DOHH2 (cell line): ENCODE results near the gene MBTPS1.

Experiments
- H3F3A ChIP-seq: fragments of 200-600 bp; sonication (generic), shearing (Covaris generic); 2 replicates; pipeline ENCODE4 v1.6.0; 2016; ENCODE audit warnings: antibody characterized with exemption, mild to moderate bottlenecking; ENCODE audit not compliant: control insufficient read depth, insufficient read depth
- H3K27ac ChIP-seq: fragments of 200-600 bp; sonication (generic); 2 replicates; pipeline ENCODE4 v1.5.1; 2014; ENCODE audit warnings: low read depth, mild to moderate bottlenecking, low read length, moderate library complexity
- H3K27me3 ChIP-seq: fragments of 200-600 bp; sonication (generic); 2 replicates; pipeline ENCODE4 v1.6.1; 2014; ENCODE audit warnings: mild to moderate bottlenecking, low read length, mixed read lengths; ENCODE audit not compliant: control insufficient read depth
- H3K36me3 ChIP-seq: fragments of 200-600 bp; sonication (generic); 2 replicates; pipeline ENCODE4 v1.6.1; 2014; ENCODE audit warnings: mild to moderate bottlenecking, low read length, moderate library complexity, mixed read lengths; ENCODE audit not compliant: control insufficient read depth
- H3K4me1 ChIP-seq: fragments of 200-600 bp; sonication (generic); 2 replicates; pipeline ENCODE4 v1.6.1; 2014; ENCODE audit warnings: mild to moderate bottlenecking, low read length, mixed read lengths; ENCODE audit not compliant: control insufficient read depth
- H3K4me2 ChIP-seq: fragments of 200-600 bp; sonication (generic); 2 replicates; pipeline ENCODE4 v1.6.0; 2014; ENCODE audit warnings: mild to moderate bottlenecking, low read length, moderate library complexity
- H3K4me3 ChIP-seq: fragments of 200-600 bp; sonication (generic); 2 replicates; pipeline ENCODE4 v1.5.1; 2014; ENCODE audit warnings: mild to moderate bottlenecking, low read length, mixed read lengths
- H3K79me2 ChIP-seq: fragments of 200-600 bp; sonication (generic); 2 replicates; pipeline ENCODE4 v1.6.1; 2014; ENCODE audit warnings: mild to moderate bottlenecking, low read length, mixed read lengths; ENCODE audit not compliant: control insufficient read depth
- H3K9me2 ChIP-seq: fragments of 200-600 bp; sonication (generic); replicated peaks from 2 replicates; pipeline ENCODE4 v1.6.1; 2014; ENCODE audit warnings: mild to moderate bottlenecking, low read length, mixed read lengths; ENCODE audit not compliant: control insufficient read depth
- H3K9me3 ChIP-seq: fragments of 200-600 bp; sonication (generic); 2 replicates; pipeline ENCODE4 v1.6.1; 2014; ENCODE audit warnings: antibody characterized with exemption, low read length, mixed read lengths; ENCODE audit not compliant: control insufficient read depth, insufficient read depth
- H4K20me1 ChIP-seq: fragments of 200-600 bp; sonication (generic); 2 replicates; pipeline ENCODE4 v1.6.0; 2014; ENCODE audit warnings: low read depth, mild to moderate bottlenecking, antibody characterized with exemption, low read length, moderate library complexity; ENCODE audit not compliant: control insufficient read depth, insufficient read depth
- EZH2phosphoT487 ChIP-seq: fragments of 200-600 bp; sonication (generic); IDR thresholded peaks from 2 replicates; pipeline ENCODE4 v1.6.1; 2017; ENCODE audit warnings: borderline replicate concordance, mild to moderate bottlenecking, antibody characterized with exemption, low read length, moderate library complexity, mixed read lengths
- TF ChIP-seq, protein P1 (sequence below): fragments of 200-600 bp; sonication (generic); IDR thresholded peaks from one replicate; pipeline ENCODE4 v1.5.1; 2014; ENCODE audit warnings: antibody characterized with exemption, mild to moderate bottlenecking, low read depth, low read length; ENCODE audit not compliant: poor library complexity, severe bottlenecking

Gene MBTPS1

DNA sequence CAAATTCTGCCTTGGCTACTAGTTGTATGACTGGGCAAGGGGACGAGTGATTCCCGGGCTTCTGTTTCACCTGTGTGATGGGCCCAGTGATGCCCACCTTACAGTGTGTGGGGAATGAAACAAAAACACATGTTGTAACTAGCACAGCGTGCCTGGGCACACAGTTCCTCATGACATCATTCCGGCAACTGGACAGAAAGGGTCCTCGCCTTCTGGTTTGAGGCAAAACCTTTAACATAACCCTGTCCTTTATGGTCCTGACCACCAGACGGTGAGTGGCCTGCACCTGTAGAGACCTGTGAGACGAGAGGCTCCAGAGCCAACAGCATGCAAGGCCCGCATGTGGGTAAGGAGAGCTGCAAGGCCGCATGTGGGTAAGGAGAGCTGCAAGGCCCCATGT, 66.4 kb downstream of the MBTPS1 start:
- Histone ChIP-seq H4K20me1 (no peaks in the 10 kb centered on the region), H3K36me3 (peaks cover 32% of the 10 kb centered on the region)

GRCh38 chr16:84049403-84050060, 67.2 kb downstream of the MBTPS1 start:
- Histone ChIP-seq H3K4me1 (no peaks in the 10 kb centered on the region), H4K20me1 (no peaks in the 10 kb centered on the region), H3K4me3 (no peak overlapping the region), H3K36me3 (peaks cover 24% of the 10 kb centered on the region), H3K27ac (no peak overlapping the region), H3K79me2 (no peaks in the 10 kb centered on the region), H3K4me2 (no peak overlapping the region), H3F3A (no peaks in the 10 kb centered on the region), H3K9me3 (no peaks in the 10 kb centered on the region), H3K9me2 (no peaks in the 10 kb centered on the region), H3K27me3 (no peaks in the 10 kb centered on the region)
- no peak for TF ChIP-seq EZH2phosphoT487
- TF ChIP-seq, protein P1, sequence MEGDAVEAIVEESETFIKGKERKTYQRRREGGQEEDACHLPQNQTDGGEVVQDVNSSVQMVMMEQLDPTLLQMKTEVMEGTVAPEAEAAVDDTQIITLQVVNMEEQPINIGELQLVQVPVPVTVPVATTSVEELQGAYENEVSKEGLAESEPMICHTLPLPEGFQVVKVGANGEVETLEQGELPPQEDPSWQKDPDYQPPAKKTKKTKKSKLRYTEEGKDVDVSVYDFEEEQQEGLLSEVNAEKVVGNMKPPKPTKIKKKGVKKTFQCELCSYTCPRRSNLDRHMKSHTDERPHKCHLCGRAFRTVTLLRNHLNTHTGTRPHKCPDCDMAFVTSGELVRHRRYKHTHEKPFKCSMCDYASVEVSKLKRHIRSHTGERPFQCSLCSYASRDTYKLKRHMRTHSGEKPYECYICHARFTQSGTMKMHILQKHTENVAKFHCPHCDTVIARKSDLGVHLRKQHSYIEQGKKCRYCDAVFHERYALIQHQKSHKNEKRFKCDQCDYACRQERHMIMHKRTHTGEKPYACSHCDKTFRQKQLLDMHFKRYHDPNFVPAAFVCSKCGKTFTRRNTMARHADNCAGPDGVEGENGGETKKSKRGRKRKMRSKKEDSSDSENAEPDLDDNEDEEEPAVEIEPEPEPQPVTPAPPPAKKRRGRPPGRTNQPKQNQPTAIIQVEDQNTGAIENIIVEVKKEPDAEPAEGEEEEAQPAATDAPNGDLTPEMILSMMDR: no peak

More for the DNA sequence above, 66.4 kb downstream of the MBTPS1 start:
- Histone ChIP-seq H3K79me2 (no peaks in the 10 kb centered on the region), H3F3A (no peaks in the 10 kb centered on the region), H3K27me3 (no peaks in the 10 kb centered on the region), H3K4me2 (no peak overlapping the region), H3K9me3 (no peaks in the 10 kb centered on the region), H3K27ac (no peak overlapping the region), H3K4me1 (no peaks in the 10 kb centered on the region), H3K9me2 (no peaks in the 10 kb centered on the region), H3K4me3 (no peak overlapping the region)
- TF ChIP-seq, protein P1: no peak
- TF ChIP-seq EZH2phosphoT487: no peak

GRCh38 chr16:84048871-84049270, 67.9 kb downstream of the MBTPS1 start:
- no peak overlapping the region for H3K4me2 ChIP-seq
- no peak for TF ChIP-seq EZH2phosphoT487
- TF ChIP-seq, protein P1: no peak
- H3K4me3 ChIP-seq: no peak overlapping the region
- H3K79me2 ChIP-seq: no peaks in the 10 kb centered on the region
- H3K9me2 ChIP-seq: no peaks in the 10 kb centered on the region
- H3K9me3 ChIP-seq: no peaks in the 10 kb centered on the region
- no peaks in the 10 kb centered on the region for H3K27me3 ChIP-seq
- no peaks in the 10 kb centered on the region for H4K20me1 ChIP-seq
- H3F3A ChIP-seq: no peaks in the 10 kb centered on the region
- H3K27ac ChIP-seq: no peak overlapping the region
- H3K36me3 ChIP-seq: peaks cover 18% of the 10 kb centered on the region
- no peaks in the 10 kb centered on the region for H3K4me1 ChIP-seq
